Fibroblast of villous mesenchyme (primary cell): ENCODE measurements around the gene PSMB5. TPM values are rescaled to one million over a fixed set of nuclear protein-coding genes. Genes with fewer than 3 reads are reported as not detected.
A peak's percentile ranks its signal among the peaks of the same experiment; 100 is the strongest.

Experiments
- DNase-seq: peaks from one replicate; pipeline ENCODE4 v3.0.0-alpha.2; 2010; ENCODE audit warnings: low read depth
- H3K4me3 ChIP-seq: 2 replicates; pipeline ENCODE4 v1.5.1; 2011; ENCODE audit warnings: low read depth, mild to moderate bottlenecking, low read length
- total RNA-seq: library from RNA; depleted of rRNA; stranded (reverse); fragments of >200 nt; gene quantifications from 2 replicates; pipeline ENCODE4 v1.2.3, GENCODE V29; 2012
- TF ChIP-seq, protein P1 (sequence below): IDR thresholded peaks from 2 replicates; pipeline ENCODE4 v1.5.1; 2012; ENCODE audit warnings: low read depth, mild to moderate bottlenecking, low read length; ENCODE audit not compliant: insufficient read depth

Gene PSMB5
- total RNA-seq, 1 donor = 196 TPM

DNA sequence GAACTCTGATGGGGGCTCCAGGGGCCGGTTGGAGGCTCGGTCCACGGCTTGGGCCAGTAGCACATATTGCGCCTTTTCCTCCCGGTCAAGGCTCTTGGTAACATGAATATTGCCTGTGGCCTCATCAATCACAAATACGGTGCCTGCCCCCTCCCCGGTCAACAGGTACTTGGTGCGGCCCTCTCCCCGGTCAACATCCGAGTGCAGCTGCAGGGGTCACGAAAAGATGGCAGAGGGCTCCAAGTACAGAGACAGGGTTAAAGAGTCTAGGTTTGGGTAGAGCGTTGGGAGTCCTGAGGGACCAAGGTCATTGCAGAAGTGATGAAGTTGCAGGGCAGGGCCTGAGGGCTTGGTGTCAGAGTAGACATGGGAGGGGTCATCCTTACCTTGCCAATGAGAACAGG is 20.4 kb upstream of the PSMB5 start:
- DNase-seq = no peak
- TF ChIP-seq, protein P1, sequence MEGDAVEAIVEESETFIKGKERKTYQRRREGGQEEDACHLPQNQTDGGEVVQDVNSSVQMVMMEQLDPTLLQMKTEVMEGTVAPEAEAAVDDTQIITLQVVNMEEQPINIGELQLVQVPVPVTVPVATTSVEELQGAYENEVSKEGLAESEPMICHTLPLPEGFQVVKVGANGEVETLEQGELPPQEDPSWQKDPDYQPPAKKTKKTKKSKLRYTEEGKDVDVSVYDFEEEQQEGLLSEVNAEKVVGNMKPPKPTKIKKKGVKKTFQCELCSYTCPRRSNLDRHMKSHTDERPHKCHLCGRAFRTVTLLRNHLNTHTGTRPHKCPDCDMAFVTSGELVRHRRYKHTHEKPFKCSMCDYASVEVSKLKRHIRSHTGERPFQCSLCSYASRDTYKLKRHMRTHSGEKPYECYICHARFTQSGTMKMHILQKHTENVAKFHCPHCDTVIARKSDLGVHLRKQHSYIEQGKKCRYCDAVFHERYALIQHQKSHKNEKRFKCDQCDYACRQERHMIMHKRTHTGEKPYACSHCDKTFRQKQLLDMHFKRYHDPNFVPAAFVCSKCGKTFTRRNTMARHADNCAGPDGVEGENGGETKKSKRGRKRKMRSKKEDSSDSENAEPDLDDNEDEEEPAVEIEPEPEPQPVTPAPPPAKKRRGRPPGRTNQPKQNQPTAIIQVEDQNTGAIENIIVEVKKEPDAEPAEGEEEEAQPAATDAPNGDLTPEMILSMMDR = no peak
- no peak overlapping the region for H3K4me3 ChIP-seq

DNA sequence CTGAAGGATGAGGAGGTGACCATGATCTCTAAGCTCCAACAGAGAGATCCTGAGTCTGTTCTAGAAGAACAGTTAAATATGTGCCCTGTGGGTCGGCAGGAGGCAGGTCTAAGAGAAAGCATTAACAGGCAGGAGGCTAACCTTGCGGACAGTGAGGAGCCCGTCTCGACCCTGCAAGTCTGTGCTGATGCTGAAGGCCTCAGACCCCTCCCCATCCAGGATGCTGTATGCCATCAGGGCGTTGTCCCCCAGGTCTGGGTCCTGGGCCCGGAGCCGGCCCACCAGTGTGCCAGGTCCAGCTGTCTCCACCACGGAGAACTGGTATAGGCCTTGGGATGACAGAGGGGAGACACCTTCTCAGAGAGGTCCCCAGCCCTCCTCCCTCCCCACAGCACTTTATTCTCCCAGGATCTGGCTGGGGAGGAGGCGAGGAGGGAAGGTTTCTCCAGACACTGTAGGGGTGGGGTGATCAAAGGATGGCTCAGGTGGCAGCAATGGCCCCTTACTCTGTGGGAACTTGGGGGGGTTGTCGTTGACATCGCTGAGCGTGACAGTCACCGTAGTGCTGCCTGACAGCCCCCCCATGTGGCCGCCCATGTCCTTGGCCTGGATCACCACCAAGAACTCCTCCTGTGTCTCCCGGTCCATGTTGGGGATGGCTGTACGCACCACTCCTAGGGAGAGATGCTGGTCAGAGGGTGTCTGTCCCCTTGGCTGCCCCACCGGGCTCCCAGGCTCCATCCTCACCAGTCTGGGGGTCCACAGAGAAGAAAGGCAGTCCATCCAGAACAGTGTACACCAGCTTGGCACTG is 19.5 kb upstream of the PSMB5 start:
- TF ChIP-seq, protein P1 = no peak
- no peak overlapping the region for H3K4me3 ChIP-seq
- no peak for DNase-seq

DNA sequence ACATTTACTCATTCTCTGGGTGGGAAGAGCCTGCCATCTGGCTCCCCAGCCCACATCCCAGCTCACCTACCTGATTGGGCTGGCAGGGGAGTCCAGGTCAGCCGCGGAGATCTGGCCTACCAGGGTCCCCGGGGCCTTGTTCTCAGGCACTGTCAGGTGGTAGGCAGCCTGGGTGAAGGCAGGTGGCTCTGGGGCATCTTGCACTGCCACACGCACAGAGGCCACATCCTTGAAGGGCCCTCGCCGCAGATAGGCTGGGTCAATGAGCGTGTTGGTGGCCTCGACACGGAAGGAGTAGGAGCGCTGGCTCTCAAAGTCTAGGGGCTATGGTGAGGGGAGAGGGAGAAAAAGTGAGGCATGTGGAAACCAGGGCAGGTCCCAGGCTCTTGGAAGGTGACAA is 18.7 kb upstream of the PSMB5 start:
- TF ChIP-seq, protein P1 = no peak
- no peak overlapping the region for H3K4me3 ChIP-seq
- DNase-seq = no peak

DNA sequence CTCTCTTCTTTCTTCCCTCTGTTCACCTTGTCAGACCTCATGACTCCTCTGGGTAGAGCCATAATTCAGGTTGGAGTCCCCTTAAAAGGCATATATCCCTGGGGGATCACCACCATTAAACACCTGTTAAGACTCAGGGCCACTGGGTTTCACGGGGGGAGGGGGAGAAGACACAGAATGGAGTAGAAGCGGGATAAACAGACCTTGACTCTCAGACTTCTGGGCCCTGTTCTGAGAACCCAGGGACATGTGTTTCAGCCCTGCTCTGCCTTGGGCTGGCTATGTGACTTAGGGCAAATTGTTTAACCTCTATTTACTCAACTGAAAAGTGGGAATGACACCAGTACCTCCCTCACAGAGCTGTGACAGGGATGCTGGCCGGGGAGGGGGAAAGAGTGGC is 18.0 kb upstream of the PSMB5 start:
- DNase-seq = no peak
- TF ChIP-seq, protein P1 = no peak
- no peak overlapping the region for H3K4me3 ChIP-seq

DNA sequence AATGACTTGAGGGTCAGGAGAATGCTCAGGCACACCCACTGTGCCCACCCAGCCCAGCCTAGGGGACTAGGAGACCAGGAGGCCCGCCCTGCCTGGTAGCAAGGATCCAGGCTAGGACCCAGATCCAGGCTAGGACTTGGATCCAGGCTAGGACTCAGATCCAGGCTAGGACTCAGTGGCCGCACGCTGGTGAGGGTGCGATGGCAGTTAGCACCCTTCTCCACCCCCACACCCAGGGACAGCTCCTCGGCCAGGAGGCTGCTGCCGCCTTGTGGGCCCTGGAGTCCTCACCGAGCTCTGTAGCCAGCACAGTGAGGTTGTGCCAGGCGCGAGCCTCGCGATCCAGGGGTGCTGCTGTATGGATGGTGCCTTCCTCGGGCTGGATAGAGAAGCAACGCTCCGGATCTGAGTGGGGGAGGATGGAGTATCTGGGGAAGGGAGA is 17.5 kb upstream of the PSMB5 start:
- no peak overlapping the region for H3K4me3 ChIP-seq
- DNase-seq = no peak
- TF ChIP-seq, protein P1 = peak; percentile 37

DNA sequence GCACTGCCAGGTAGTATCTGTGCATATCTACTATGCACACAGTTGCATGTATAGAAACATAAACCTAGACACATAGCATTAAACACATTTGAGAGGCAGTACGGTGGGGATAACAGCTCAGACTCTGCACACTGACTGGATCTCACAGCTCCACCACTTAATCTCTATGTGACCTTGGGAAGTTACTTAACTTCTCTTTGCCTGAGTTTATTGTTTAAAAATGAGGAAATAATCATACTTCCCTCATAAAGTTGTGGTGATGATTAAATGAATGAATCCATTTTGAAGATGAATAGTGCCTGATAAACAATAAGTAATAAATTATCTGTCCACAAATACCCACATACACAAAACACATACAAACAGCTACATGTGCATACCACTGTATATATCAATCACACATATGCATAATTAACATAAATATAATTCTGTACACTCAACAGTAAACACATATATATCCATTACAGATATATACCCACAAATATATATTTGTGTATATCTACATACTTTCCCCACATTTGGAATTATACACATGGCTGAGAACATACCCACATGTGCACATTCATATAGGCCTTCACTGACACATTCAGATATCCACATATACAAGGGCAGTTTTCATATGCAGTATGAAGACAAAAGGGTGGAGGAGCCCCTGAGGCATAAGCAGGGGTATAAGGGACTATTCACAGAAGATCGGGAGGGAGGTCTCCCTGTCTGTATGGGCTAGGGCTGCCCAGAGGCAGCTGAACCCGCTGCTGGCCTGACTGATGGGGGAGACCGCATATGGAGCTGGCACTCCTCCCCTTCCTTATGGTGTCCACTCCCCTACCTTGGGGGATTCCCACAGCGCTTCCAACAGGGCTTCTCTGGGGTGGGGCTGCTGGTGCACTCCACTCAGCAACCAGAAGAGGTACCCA is 16.7 kb upstream of the PSMB5 start:
- TF ChIP-seq, protein P1 = no peak

More for the DNA sequence above, 16.7 kb upstream of the PSMB5 start:
- DNase-seq = no peak
- H3K4me3 ChIP-seq = no peak overlapping the region
